Measurements from ENCODE around the gene C22orf42.

- no peak for TF ChIP-seq EZH2 (IDR thresholded peaks at IDR 0.05; ENCODE audit: low read length, missing control alignments)
- TF ChIP-seq CTCF (conservative IDR thresholded peaks at IDR 0.05 in 1 of 2, IDR thresholded peaks at IDR 0.05 in 1 of 2; ENCODE audit: low read depth in 1 of 2, low read length in 2 of 2) = no peak
These were observed 41.6 kb upstream of the C22orf42 start for GRCh38 chr22:32200752-32201151.

All from fibroblast of lung (primary cell).